ENCODE results near the gene TLE2.

- peak in 1 of 11 experiments; percentile 8 for TF ChIP-seq CTCF (IDR thresholded peaks at IDR 0.05 in 8 of 11, conservative IDR thresholded peaks at IDR 0.05 in 3 of 11)
- TF ChIP-seq POLR2A (IDR thresholded peaks at IDR 0.05), result no peak
- peak; percentile 56 to 88 (median 65) for TF ChIP-seq POLR2AphosphoS5 (IDR thresholded peaks at IDR 0.05)
These were observed 6.5 kb upstream of the TLE2 start for GRCh38 chr19:3035542-3036118.

Measured in spleen (tissue), 7 donors.